Measurements from ENCODE around the gene BAHCC1.

Gene BAHCC1

DNA sequence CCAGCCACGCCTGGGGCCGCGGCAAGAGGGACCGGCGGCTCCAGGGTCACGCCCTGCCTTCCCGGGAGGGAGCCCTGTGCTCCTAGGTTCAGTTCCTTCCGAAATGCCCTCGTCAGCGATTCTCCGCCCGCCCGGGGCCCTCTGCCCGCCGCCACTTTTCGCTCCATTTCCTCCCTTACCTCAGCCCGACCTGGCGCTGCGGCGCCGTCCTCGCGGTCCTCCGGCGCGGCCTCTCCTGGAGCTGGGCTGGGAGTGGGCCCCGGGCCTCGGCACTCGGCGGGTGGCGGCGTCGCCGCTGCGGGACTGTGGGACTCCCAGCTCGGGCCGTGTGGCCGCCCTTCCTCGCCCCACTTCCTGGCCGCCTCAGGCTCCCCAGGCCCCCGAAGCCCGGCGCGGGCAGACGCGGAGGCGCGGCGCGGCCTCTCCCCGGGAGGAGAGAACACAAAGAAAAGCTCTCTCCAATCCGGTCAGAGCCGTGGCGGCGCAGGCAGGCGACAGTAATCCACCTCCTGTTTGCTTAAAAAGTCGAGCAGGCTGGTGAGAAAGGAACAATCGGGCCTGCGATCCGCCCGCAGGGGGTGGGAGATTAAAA, 1.6 kb downstream of the BAHCC1 start:
- peak overlapping the region; percentile 6 for H2AK5ac ChIP-seq (ENCODE audit: low read length)
- peak overlapping the region; percentile 73 for H2AFZ ChIP-seq (ENCODE audit: insufficient read depth, low read length, poor library complexity)
- H3K14ac ChIP-seq (ENCODE audit: low read length) = peak overlapping the region; percentile 83
- peaks cover 21 to 39% of the 10 kb centered on the region in 2 experiments for H3K4me1 ChIP-seq (ENCODE audit: control insufficient read depth in 1 of 2, insufficient read depth in 2 of 2, low read length in 2 of 2)
- H3K9me3 ChIP-seq (ENCODE audit: insufficient read depth, low read depth, low read length) = peaks cover 6% of the 10 kb centered on the region
- peak overlapping the region; percentile 92 for H3K27ac ChIP-seq (ENCODE audit: low read depth, low read length)
- H3K23ac ChIP-seq (ENCODE audit: low read length) = no peak overlapping the region
- H2BK5ac ChIP-seq (ENCODE audit: low read depth, low read length, poor library complexity) = peak overlapping the region; percentile 90
- peak overlapping the region; percentile 48 for H2BK12ac ChIP-seq (ENCODE audit: low read length)
- H3K79me2 ChIP-seq (ENCODE audit: control insufficient read depth, insufficient read depth, low read length, poor library complexity) = peaks cover 22% of the 10 kb centered on the region
- no CpG with 5 or more reads among the region's 61 CpGs for WGBS (ENCODE audit: extremely low coverage, insufficient coverage, insufficient read length)
- H3K36me3 ChIP-seq (ENCODE audit: control insufficient read depth in 1 of 2, insufficient read depth in 2 of 2, low read length in 2 of 2) = peaks cover 0 to 1% of the 10 kb centered on the region in 2 experiments
- H4K91ac ChIP-seq (ENCODE audit: low read depth, low read length) = peak overlapping the region; percentile 78
- peak overlapping the region; percentile 78 for H3K4me3 ChIP-seq (ENCODE audit: low read depth, low read length)
- H3K9ac ChIP-seq (ENCODE audit: low read length) = peak overlapping the region; percentile 92
- H3K4ac ChIP-seq (ENCODE audit: low read depth, low read length) = peak overlapping the region; percentile 50
- H2BK120ac ChIP-seq (ENCODE audit: insufficient read depth, low read length, poor library complexity) = peak overlapping the region; percentile 71
- H3K4me2 ChIP-seq (ENCODE audit: low read length) = peak overlapping the region; percentile 95
- peak overlapping the region; percentile 89 for H3K18ac ChIP-seq (ENCODE audit: low read length)
- H4K8ac ChIP-seq (ENCODE audit: low read depth, low read length) = peak overlapping the region; percentile 87
- peaks cover 17% of the 10 kb centered on the region for H3K27me3 ChIP-seq (ENCODE audit: insufficient read depth, low read length)
- peaks cover 40% of the 10 kb centered on the region for H3K79me1 ChIP-seq (ENCODE audit: low read length)
- peak; percentile 42 to 68 for DNase-seq
- peak overlapping the region; percentile 79 for H4K12ac ChIP-seq (ENCODE audit: low read depth, low read length)

DNA sequence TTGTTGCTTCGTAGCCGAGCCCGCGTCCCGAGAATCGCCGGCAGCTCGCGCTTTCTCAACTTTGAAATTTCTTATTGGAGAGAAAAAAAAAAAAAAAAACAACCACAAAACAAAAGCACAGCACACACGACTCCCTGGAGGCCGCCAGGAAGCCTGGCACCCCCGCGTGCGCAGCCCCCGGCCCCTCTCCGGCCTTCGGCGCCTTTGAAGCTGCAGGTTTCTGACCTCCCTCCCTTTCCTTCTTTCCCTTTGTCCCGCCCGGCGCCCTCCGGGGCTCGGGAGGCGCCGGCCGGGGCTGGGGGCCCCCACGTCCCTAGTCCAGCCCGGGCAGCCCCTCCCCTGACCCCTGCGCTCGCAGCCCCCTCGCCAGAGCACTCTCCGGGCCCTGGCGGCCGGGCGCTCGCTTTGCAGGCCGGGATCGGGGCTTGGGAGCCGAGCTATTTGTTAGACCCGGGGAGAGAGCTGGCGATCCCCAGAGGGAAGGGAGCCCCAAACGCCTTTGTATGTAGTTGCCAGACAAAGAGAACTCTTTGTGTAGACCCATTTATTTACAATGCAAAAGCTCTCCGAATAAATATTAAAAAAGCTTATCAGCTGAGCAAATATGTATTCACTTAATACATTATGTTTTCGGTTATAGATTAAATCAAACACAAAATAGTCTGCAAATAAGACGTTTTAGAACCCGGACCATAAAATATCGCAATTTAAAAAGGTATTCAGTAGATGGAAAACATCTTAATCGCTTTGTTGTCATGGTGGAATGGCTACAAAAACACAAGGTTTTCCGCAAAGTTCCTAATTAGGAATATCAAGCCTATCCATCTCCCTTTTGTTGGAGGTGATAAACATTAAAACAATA, 2.3 kb downstream of the BAHCC1 start:
- no CpG with 5 or more reads among the region's 49 CpGs for WGBS (ENCODE audit: extremely low coverage, insufficient coverage, insufficient read length)
- peak overlapping the region; percentile 78 for H3K4me3 ChIP-seq (ENCODE audit: low read depth, low read length)

DNA sequence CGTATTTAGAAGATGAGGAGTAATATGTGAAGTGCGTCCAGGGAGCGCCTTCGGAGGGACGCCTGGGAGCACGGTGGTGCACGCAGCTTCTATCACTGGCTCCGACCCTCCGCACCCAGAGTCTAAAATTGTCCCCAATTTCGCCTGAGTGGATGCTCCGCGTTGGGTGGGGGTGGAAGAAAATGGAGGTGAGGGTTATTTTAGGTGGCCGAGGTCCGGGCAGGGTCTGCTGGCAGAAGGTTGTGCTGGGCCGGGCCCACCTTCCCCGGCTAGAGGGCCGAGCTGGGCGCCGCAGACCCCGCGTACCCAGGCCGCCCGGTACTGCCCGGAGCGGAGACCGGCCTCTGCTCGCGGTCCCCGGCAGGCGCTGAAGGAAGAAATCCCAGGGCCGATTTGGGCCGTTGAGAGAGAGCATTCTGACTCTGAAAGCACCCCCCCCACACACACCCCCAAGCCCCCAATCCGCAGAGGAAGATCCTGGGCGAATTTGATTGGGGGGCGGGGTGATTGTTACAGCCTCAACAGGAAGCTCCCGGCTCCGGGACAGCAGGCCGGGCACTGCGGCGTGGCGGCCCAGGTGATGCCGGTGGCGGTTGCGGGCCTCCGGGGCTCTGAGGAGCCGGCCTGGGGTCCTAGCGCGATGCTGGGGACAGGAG, 3.0 kb downstream of the BAHCC1 start:
- H2BK120ac ChIP-seq (ENCODE audit: insufficient read depth, low read length, poor library complexity) = peak overlapping the region; percentile 23
- no CpG with 5 or more reads among the region's 48 CpGs for WGBS (ENCODE audit: extremely low coverage, insufficient coverage, insufficient read length)

More for the DNA sequence above, 2.3 kb downstream of the BAHCC1 start:
- Histone ChIP-seq H3K18ac (ENCODE audit: low read length) (peak overlapping the region; percentile 82), H3K79me1 (ENCODE audit: low read length) (peaks cover 40% of the 10 kb centered on the region), H3K36me3 (ENCODE audit: control insufficient read depth in 1 of 2, insufficient read depth in 2 of 2, low read length in 2 of 2) (no peaks in the 10 kb centered on the region), H2BK12ac (ENCODE audit: low read length) (peak overlapping the region; percentile 67), H3K14ac (ENCODE audit: low read length) (peak overlapping the region; percentile 32), H3K9me3 (ENCODE audit: insufficient read depth, low read depth, low read length) (peaks cover 6% of the 10 kb centered on the region), H3K9ac (ENCODE audit: low read length) (peak overlapping the region; percentile 44), H2AK5ac (ENCODE audit: low read length) (peak overlapping the region; percentile 61), H4K12ac (ENCODE audit: low read depth, low read length) (no peak overlapping the region), H3K4ac (ENCODE audit: low read depth, low read length) (no peak overlapping the region), H4K91ac (ENCODE audit: low read depth, low read length) (peak overlapping the region; percentile 78), H3K23ac (ENCODE audit: low read length) (no peak overlapping the region), H3K4me1 (ENCODE audit: control insufficient read depth in 1 of 2, insufficient read depth in 2 of 2, low read length in 2 of 2) (peaks cover 16 to 38% of the 10 kb centered on the region in 2 experiments), H2BK5ac (ENCODE audit: low read depth, low read length, poor library complexity) (peak overlapping the region; percentile 90), H3K27me3 (ENCODE audit: insufficient read depth, low read length) (peaks cover 17% of the 10 kb centered on the region), H3K4me2 (ENCODE audit: low read length) (peak overlapping the region; percentile 95), H2BK120ac (ENCODE audit: insufficient read depth, low read length, poor library complexity) (peak overlapping the region; percentile 71), H3K27ac (ENCODE audit: low read depth, low read length) (peak overlapping the region; percentile 92), H3K79me2 (ENCODE audit: control insufficient read depth, insufficient read depth, low read length, poor library complexity) (peaks cover 21% of the 10 kb centered on the region), H4K8ac (ENCODE audit: low read depth, low read length) (peak overlapping the region; percentile 87), H2AFZ (ENCODE audit: insufficient read depth, low read length, poor library complexity) (peak overlapping the region; percentile 73)
- DNase-seq = peak in 1 of 2 donors; percentile 45

GRCh38 chr17:81398832-81399411, 3.7 kb downstream of the BAHCC1 start:
- DNase-seq = no peak
- Histone ChIP-seq H2AK5ac (ENCODE audit: low read length) (no peak overlapping the region), H3K18ac (ENCODE audit: low read length) (peak overlapping the region; percentile 69), H4K91ac (ENCODE audit: low read depth, low read length) (peak overlapping the region; percentile 36), H3K79me1 (ENCODE audit: low read length) (peaks cover 32% of the 10 kb centered on the region), H3K9me3 (ENCODE audit: insufficient read depth, low read depth, low read length) (peaks cover 6% of the 10 kb centered on the region), H2BK5ac (ENCODE audit: low read depth, low read length, poor library complexity) (no peak overlapping the region), H3K36me3 (ENCODE audit: control insufficient read depth in 1 of 2, insufficient read depth in 2 of 2, low read length in 2 of 2) (no peaks in the 10 kb centered on the region), H4K8ac (ENCODE audit: low read depth, low read length) (peak overlapping the region; percentile 70), H3K4me2 (ENCODE audit: low read length) (peak overlapping the region; percentile 82), H3K4me1 (ENCODE audit: control insufficient read depth in 1 of 2, insufficient read depth in 2 of 2, low read length in 2 of 2) (peaks cover 15 to 34% of the 10 kb centered on the region in 2 experiments), H2BK120ac (ENCODE audit: insufficient read depth, low read length, poor library complexity) (peak overlapping the region; percentile 55), H2AFZ (ENCODE audit: insufficient read depth, low read length, poor library complexity) (peak overlapping the region; percentile 39), H2BK12ac (ENCODE audit: low read length) (no peak overlapping the region), H3K79me2 (ENCODE audit: control insufficient read depth, insufficient read depth, low read length, poor library complexity) (peaks cover 15% of the 10 kb centered on the region), H3K4me3 (ENCODE audit: low read depth, low read length) (peak overlapping the region; percentile 66), H4K12ac (ENCODE audit: low read depth, low read length) (no peak overlapping the region), H3K14ac (ENCODE audit: low read length) (peak overlapping the region; percentile 83), H3K27ac (ENCODE audit: low read depth, low read length) (no peak overlapping the region), H3K9ac (ENCODE audit: low read length) (peak overlapping the region; percentile 59), H3K4ac (ENCODE audit: low read depth, low read length) (peak overlapping the region; percentile 34), H3K23ac (ENCODE audit: low read length) (no peak overlapping the region), H3K27me3 (ENCODE audit: insufficient read depth, low read length) (peaks cover 17% of the 10 kb centered on the region)
- WGBS (ENCODE audit: extremely low coverage, insufficient coverage, insufficient read length) = no CpG with 5 or more reads among the region's 46 CpGs

More for the DNA sequence above, 3.0 kb downstream of the BAHCC1 start:
- DNase-seq = no peak
- H2BK12ac ChIP-seq (ENCODE audit: low read length) = peak overlapping the region; percentile 67
- H3K36me3 ChIP-seq (ENCODE audit: control insufficient read depth in 1 of 2, insufficient read depth in 2 of 2, low read length in 2 of 2) = no peaks in the 10 kb centered on the region
- peak overlapping the region; percentile 82 for H3K18ac ChIP-seq (ENCODE audit: low read length)
- H2BK5ac ChIP-seq (ENCODE audit: low read depth, low read length, poor library complexity) = no peak overlapping the region
- peak overlapping the region; percentile 5 for H3K14ac ChIP-seq (ENCODE audit: low read length)
- peak overlapping the region; percentile 82 for H3K4me2 ChIP-seq (ENCODE audit: low read length)
- H3K9ac ChIP-seq (ENCODE audit: low read length) = no peak overlapping the region
- peaks cover 15 to 34% of the 10 kb centered on the region in 2 experiments for H3K4me1 ChIP-seq (ENCODE audit: control insufficient read depth in 1 of 2, insufficient read depth in 2 of 2, low read length in 2 of 2)
- no peak overlapping the region for H3K4ac ChIP-seq (ENCODE audit: low read depth, low read length)
- peaks cover 35% of the 10 kb centered on the region for H3K79me1 ChIP-seq (ENCODE audit: low read length)
- H3K79me2 ChIP-seq (ENCODE audit: control insufficient read depth, insufficient read depth, low read length, poor library complexity) = peaks cover 16% of the 10 kb centered on the region
- no peak overlapping the region for H4K12ac ChIP-seq (ENCODE audit: low read depth, low read length)
- H3K23ac ChIP-seq (ENCODE audit: low read length) = no peak overlapping the region
- peak overlapping the region; percentile 61 for H2AK5ac ChIP-seq (ENCODE audit: low read length)
- H3K9me3 ChIP-seq (ENCODE audit: insufficient read depth, low read depth, low read length) = peaks cover 6% of the 10 kb centered on the region
- H3K27me3 ChIP-seq (ENCODE audit: insufficient read depth, low read length) = peaks cover 17% of the 10 kb centered on the region
- H2AFZ ChIP-seq (ENCODE audit: insufficient read depth, low read length, poor library complexity) = peak overlapping the region; percentile 49
- H4K91ac ChIP-seq (ENCODE audit: low read depth, low read length) = peak overlapping the region; percentile 41
- H4K8ac ChIP-seq (ENCODE audit: low read depth, low read length) = peak overlapping the region; percentile 20
- no peak overlapping the region for H3K27ac ChIP-seq (ENCODE audit: low read depth, low read length)
- H3K4me3 ChIP-seq (ENCODE audit: low read depth, low read length) = peak overlapping the region; percentile 26

All from trophoblast cell (in vitro differentiated cells and primary cell).